Limb (tissue), 2 donors: ENCODE results near the gene CD302.
"Not testable (repeated sequence)": the region's sequence is repeated elsewhere in the genome, so short reads cannot be mapped to it uniquely, and the experiment has no call there.

ENCODE experiments used
- DNase-seq, 2 donors: peaks; one replicate each; pipeline ENCODE4 v3.0.0-alpha.2; 2016; ENCODE audit errors: extremely low spot score in 2 of 2

CD302 gene

GRCh38 chr2:159755014-159755413 is 43.0 kb downstream of the CD302 start:
- DNase-seq, result no peak

GRCh38 chr2:159753797-159754196 is 44.2 kb downstream of the CD302 start:
- DNase-seq, result no peak

DNA sequence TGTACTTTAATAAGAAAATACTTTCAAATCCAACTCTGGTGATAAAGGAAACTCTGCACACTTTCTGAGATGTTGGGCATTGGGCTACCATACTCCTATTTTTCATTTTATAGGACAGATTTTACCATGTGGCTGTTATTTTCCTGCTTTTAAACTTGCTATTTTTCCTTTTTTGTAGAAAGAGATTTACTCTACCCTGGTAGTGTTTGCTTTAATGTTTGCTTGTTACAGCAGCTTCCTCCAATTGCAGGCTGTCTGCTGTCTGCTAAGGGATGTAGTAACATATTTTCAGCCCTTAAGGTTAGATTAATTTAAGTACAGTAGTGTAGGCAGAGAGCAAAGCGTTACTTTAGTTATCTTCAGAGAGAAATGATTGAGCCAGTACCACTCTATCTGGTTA is 47.1 kb downstream of the CD302 start:
- DNase-seq, result no peak

DNA sequence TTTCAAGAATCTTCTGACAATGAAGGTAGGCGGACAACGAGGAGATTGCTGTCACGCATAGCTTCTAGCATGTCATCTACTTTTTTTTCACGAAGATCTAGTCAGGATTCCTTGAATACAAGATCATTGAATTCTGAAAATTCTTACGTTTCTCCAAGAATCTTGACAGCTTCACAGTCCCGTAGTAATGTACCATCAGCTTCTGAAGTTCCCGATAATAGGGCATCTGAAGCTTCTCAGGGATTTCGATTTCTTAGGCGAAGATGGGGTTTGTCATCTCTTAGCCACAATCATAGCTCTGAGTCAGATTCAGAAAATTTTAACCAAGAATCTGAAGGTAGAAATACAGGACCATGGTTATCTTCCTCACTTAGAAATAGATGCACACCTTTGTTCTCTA is 49.9 kb downstream of the CD302 start:
- no peak for DNase-seq

GRCh38 chr2:159745237-159745636 is 52.8 kb downstream of the CD302 start:
- DNase-seq, result not testable (repeated sequence)

DNA sequence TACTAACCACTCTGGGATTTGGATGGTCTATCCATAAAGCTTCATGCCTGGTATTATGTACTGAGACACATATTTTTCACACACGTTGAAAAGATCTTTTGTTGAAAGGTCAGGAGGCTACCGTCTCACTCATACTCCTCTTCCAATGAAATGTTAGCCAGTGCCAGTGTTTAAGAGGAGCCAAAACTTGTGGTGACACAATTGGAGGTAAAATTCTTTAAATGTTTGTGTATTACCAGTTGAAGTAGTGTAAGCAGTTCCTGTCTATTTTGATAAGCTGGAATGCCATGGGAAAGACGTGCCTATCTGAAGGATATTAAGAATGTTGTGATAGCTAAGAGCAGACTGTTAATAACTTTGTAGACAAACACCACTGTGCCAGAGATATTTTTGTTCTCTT is 53.6 kb downstream of the CD302 start:
- DNase-seq, result no peak

DNA sequence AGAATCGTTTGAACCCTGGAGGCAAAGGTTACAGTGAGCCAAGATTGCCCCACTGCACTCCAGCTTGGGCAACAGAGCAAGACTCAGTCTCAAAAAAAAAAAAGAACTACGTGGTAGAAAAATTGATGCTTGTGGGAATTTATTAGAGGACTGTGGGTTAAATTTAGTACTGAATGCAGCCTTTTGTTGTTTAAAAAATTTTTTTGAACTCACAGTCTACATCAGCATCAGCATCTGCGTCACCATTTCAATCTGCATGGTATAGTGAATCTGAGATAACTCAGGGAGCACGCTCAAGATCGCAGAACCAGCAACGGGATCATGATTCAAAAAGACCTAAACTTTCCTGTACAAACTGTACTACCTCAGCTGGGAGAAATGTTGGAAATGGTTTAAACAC is 55.2 kb downstream of the CD302 start:
- no peak for DNase-seq

- DNase-seq, result no peak
These were observed 59.3 kb downstream of the CD302 start for GRCh38 chr2:159738509-159739390.

DNA sequence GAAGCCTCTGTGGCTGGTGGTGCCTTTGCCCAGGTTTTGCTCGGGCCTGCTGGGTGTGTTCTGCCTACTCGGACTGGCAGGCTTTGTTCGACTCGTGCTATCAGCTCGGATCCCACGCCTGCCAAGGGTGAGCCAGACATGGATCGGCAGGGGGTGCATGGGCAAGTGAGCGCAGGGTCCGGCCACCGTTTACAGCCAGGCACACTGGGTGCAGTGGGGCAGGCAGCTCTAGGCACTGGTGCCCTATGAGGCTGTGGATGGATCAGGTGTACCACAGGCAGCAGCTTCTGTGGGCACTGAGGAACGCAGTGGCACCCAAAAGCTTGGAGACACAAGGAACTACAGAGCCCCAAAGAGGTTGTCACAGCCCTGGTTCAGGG is 60.1 kb downstream of the CD302 start:
- DNase-seq, result no peak

- no peak for DNase-seq
These were observed 60.6 kb downstream of the CD302 start for GRCh38 chr2:159737292-159737916.

DNA sequence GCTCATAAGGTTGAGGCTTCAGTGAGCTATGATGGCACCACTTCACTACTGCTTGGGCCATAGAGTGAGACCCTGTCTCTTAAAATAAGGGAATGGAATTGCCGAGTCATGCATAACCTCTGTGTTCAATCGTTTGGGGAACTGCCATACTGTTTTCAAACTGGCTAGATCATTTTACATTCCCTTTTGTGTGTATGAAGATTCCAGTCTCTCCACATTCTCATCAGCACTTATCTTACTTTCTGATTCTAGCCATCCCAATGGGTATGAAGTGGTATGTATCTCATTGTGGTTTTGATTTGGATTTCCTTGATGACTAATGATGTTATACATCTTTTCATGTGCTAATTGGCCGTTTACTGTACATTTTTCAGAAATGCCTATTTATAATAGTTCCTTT is 62.0 kb downstream of the CD302 start:
- DNase-seq, result no peak

DNA sequence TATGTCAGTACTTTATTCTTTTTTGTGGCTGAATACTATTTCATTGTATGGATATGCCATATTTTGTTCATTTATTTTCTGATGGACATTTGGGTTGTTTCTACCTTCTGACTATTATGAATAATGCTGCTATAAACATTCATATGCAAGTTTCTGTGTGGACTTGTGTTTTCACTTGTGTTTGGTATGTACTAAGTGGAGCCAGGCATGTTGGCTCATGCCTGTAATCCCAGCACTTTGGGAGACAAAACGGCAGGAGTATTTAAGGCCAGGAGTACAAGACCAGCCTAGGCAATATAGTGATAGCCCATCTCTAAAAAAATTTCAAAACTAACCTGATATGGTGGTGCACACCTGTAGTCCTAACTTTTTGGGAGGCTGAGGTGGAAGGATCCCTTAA is 62.4 kb downstream of the CD302 start:
- DNase-seq, result no peak

GRCh38 chr2:159728629-159729028 is 69.4 kb downstream of the CD302 start:
- DNase-seq, result no peak

GRCh38 chr2:159725713-159726112 is 72.3 kb downstream of the CD302 start:
- no peak for DNase-seq

DNA sequence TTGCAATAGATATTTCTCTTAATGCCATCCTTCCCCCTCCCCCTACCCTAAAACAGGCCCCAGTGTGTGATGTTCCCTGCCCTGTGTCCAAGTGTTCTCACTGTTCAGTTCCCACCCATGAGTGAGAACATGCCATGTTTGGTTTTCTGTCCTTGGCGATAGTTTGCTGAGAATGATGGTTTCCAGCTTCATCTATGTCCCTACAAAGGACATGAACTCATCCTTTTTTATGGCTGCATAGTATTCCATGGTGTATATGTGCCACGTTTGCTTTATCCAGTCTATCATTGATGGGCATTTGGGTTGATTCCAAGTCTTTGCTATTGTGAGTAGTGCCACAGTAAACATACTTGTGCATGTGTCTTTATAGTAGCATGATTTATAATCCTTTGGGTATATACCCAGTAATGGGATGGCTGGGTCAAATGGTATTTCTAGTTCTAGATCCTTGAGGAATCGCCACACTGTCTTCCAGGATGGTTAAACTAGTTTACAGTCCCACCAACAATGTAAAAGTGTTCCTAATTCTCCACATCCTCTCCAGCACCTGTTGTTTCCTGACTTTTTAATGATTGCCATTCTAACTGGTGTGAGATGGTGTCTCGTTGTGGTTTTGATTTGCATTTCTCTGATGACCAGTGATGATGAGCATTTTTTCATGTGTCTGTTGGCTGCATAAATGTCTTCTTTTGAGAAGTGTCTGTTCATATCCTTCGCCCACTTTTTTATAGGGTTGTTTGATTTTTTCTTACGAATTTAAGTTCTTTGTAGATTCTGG is 73.0 kb downstream of the CD302 start:
- not testable (repeated sequence) for DNase-seq

DNA sequence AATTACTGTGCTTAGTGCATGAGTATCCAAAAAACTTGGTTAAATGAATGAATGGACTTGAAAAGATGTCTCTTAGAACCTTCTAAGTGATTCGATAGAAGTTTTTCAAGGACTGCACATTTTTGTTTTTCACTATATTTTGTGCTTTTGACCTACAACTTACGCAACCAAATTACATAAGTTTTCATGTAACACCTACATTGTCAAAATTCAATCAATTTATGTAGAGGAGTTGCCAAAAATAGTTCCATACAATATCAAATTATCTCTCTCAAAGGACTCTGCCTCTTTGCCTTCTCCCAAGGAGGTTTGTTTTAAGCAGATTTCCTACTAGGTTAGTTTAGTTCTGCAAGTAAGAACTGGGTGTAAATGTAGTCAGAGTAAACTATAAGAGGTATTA is 75.4 kb downstream of the CD302 start:
- DNase-seq, result no peak

DNA sequence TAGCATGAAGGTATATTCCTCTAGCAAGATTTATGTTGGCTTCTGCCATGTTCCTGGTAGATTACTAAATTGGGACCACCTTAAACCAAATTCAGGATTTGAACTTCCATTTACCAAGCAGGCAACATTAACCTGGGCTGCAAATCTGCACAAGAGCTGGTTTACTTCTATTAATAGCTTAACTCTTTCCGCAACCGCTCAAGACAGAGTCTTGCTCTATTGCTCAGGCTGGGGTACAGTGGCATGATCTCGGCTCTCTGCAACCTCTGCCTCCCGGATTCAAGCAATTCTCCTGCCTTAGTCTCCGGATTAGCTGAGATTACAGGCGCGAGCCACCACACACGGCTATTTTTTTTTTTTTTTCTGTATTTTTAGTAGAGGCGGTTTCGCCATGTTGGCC is 77.3 kb downstream of the CD302 start:
- DNase-seq, result no peak
